HG03097 (cell line): Measurements from ENCODE around the gene CRYBG2.
"Not testable (repeated sequence)": the region's sequence is repeated elsewhere in the genome, so short reads cannot be mapped to it uniquely, and the experiment has no call there.

Experiments used
- ATAC-seq: cut with Tn5 transposase; IDR thresholded peaks from one replicate; pipeline ENCODE4 v1.9.1; 2021; ENCODE audit not compliant: unreplicated experiment, low FRiP score

The CRYBG2 gene

DNA sequence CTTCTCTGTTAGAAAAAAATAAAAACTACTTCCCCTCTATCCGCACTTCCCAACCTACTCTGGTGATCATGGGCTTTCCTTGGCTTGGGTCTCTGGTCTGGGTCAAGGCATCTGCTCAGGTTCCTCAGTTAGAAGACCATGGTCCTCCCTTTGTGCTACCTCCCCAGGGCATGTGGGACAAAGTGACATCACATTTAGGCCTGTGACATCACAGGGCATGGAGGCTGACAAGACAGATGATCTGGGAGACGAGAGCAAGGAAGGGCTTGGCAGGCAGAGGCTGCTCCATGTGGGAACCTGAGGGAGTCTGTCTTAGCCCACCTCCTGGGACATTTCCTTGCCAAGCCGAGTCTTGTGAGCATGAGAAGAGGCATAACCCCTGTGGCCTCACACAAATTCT, 18.7 kb upstream of the CRYBG2 start, which contains the start of gene ZNF683:
Gene ZNF683, minus strand, starts transcription at position 140 of the 400 bp plus-strand sequence. CDS start 4,179 bp downstream, outside the sequence.
- not testable (repeated sequence) for ATAC-seq

DNA sequence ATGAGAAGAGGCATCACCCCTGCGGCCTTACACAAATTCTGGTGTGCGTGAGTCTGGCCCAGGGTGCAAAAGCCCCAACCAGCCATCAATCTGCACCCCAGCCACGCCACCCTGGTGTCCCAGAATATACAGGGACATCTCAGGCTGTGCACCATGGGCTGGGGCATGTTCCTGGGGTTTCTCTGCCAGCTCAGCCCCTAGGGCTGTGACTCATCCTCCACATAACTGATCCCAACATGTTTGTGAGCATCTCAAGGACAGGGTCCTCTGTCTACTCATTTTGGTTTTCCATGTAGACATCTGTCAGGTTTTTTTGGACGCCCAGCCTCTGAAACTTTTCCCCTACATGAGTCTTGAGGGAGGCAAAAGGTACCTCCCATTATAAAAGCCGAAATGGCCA, 18.1 kb upstream of the CRYBG2 start:
- ATAC-seq: no peak

DNA sequence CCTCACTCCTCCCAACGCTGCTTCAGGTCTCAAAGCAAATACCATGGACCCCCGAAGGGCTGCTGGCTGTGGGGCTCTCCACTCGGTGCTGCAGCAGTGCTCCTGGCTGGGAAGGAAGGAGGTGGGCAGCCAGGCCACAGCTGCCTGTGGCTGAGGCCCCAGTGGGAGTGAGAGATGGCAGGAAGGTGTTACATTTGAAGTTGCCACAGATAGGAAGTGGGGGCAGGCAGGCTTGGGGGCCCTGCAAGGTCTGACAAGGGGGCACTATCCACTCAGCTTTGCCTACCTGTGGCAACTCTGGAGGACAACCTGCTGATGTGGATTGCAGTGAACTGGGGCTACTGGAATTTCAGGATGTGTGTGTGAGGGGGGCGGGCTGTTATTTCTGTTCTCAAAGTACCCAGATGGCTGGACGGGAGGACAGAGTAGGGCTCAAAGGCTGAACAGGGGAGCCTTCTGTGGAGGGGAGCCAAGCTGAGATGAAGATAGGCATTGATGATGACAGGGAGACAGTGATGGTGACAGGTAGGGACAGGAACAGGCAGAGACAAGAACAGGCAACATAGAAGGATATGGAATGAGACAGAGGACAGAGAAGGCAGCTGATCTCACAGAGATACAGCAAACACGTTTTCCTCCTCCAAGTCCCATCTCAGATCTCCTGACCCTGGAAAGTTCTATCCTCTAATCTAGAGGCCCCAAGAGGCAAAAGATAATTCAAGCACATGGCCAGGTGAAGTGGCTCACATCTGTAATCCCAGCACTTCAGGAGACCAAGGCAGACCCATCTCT, 16.9 kb upstream of the CRYBG2 start:
- no peak for ATAC-seq

DNA sequence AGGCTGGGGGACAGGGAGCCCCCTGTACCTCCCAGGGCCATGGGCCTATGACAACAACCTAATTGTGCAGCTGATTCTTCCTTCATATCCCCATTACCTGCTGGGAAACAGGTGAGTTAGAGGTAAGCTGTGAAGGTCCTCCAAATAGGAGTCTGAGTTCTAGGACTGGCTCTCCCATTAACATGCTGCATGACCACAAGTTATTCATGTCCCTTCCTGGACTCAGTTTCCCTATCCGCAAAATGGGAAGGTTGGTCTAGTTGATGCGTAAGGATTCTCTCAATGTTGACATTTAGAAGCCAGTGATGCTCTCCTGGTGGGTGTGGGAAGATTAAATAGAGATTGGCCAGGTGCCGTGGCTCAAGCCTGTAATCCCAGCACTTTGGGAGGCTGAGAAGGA, 14.6 kb upstream of the CRYBG2 start:
- ATAC-seq: no peak

DNA sequence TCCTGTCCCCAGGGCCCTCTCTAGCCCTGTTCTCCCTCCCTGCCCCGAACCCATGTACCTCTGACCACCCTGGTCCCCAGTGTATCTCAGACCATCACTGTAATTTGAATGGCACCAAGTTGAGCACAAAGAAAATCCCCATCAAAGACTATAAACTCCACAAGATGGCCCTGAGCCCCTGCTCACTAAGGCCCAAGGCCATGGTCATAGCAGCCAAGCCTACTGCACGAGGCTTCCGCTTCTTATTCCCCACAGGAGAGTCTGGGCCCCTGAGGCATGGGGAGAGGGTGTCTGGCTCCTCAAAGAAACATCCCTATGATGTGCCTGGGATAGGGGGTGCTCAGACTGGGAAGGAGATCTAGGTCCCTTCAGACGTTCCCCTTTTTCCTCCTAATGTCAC, 14.1 kb upstream of the CRYBG2 start:
- ATAC-seq: no peak

DNA sequence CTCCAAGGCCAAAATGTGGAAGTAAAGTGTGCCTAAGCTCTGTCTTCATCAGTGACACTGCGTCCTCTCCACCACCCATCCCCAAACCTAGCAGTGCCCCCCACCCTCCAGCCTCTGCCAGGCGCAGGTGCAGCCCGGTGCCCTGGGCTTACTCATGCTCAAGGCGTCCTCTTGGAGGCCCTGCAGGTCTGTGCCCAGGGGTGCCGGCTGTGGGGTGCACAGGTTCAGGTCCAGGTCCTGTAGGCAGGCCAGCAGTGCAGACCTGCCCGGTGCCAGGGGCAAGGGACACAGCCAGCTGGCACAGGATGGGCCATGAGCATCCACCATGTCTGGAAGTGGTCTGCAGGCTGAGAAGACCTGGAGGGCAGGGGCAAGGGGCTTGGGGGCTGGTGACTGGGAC, 13.5 kb upstream of the CRYBG2 start:
- no peak for ATAC-seq

DNA sequence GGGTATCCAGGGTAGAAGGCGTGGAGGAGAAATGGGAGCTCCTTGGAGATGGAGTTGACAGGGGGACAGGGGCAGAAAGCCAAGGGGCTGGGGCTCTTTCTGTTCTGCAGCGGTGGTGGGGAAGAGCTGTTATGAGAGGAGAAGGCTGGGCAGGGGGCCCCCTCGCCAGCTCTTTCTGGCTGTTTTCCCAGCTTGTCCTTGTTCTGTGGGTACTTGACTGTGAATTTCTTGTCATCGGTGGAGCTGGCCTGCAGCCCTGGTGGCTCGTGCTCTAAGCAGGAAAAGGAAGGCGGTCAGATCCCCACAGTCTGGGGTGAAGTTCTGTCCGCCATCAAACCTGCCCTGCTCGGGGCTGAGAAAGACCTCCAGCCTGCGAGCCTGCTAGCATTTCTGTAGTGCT, 11.0 kb upstream of the CRYBG2 start:
- ATAC-seq: no peak

DNA sequence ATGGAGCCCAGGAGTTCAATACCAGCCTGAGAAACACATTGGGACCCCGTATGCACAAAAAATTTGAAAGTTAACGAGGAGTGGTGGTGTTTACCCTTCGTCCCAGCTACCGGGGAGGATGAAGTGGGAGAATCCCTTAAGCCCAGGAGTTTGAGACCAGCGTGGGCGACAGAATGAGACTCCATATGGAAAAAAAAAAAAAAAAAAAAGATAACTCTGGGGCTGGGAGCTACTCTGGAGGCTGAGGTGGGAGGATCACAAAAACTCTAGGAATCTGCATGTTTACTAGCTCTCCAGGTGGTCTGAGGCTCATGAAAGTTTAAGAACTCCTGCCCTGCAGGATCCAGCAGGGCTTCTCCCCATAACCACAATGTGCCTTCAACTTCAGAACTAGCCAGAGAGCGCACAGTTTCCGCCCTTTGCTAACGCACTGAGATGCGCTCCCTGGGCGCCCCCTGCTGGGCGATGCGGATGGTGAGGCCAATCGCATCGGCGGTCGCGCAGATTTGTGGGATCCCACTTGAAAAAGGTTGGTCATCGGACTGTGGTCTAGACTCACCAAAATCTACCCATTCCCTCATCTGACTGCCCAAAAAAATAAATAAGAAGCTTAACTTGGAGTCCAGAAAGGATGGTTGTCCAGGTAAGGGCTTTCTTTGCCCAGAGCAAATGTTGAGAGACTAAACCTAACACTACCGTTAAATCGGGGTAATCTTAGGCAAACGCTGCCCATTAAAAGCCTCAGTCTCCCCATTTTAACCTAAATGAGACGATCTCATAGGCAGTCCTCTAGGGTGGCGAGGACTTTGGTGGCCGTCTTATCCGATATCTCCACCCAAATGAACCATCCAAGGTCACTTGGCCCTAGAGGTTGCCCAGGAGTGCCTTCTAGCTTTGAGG, 9.9 kb upstream of the CRYBG2 start:
- no peak for ATAC-seq

DNA sequence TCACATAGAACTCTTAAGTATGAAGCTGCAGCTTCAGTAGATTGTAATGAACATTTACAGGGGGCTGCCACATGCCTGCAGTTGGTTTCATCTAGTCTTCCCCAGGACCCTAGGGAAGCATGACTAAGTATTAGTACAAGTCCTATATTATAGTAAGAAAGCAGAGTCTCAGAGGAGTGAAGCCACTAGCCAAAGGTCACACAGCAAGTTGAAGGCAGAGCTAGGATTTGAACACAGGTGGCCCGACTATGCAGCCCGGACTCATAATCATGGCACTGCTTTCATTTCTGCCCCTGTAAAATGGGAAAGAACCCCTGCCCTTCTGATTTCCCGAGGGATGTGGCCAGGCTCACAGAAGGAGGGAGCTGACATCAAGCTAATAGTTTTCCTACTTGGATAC, 8.4 kb upstream of the CRYBG2 start:
- ATAC-seq: no peak

DNA sequence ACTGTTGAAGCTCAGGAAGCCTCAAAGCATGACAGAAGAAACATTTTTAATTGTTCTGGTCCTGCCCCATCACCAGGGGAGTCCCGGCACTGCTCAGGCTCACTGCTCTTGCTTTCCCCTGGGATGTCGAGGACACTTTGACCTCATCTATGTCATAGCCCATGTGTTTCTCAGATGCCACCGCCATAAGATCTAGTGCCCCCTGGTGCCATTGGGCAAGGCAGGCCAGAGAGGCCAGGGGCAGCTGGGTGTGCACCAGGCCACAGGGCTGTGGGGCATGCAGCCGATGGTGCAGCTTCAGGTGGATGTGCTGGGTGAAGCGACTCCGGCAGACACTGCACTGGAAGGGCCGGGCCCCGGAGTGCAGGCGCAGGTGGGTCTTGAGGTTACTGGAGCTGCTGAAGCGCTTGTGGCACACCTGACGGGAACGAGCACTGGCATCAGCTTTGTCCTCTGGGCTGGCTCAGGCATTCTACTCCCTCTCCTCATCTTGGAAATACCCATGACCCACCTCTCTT, 7.7 kb upstream of the CRYBG2 start:
- no peak for ATAC-seq

DNA sequence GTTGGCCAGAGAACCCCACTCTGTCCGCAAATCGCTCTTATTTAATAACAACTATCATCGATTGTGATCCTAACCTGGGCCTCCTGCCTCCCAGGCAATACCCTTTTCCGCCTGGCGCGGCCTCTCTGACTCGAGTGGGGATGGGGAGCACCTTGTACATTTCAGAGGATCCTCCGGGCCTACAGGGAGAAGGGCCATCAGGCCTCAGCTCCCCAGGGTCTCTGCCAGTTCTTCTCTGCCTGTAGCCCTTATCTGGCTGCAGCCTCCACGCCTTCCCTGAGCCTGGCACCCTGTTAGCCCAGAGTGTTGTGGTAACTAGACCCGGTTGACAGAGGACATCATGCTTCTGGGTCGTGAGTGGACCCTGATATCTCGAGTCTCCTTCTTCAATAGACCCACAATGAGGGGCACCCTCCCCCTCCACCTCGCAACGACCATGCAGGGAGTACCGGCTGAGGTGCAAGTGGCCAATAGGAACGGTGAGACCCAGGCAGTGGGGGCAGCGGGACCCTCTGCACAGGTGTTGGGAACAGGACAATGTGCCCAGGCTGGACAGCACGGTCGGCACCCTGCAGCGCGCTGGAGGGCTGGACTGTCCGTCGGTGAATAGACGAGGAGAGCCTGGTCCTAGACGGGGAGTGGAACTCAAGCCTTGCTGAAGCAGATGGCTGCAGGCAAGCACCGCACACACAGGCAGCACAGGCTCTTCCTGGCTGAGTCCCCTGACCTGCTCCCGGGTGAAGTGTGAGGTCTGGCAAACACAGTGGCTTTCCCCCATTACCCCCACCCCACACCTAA, 7.1 kb upstream of the CRYBG2 start:
- no peak for ATAC-seq

DNA sequence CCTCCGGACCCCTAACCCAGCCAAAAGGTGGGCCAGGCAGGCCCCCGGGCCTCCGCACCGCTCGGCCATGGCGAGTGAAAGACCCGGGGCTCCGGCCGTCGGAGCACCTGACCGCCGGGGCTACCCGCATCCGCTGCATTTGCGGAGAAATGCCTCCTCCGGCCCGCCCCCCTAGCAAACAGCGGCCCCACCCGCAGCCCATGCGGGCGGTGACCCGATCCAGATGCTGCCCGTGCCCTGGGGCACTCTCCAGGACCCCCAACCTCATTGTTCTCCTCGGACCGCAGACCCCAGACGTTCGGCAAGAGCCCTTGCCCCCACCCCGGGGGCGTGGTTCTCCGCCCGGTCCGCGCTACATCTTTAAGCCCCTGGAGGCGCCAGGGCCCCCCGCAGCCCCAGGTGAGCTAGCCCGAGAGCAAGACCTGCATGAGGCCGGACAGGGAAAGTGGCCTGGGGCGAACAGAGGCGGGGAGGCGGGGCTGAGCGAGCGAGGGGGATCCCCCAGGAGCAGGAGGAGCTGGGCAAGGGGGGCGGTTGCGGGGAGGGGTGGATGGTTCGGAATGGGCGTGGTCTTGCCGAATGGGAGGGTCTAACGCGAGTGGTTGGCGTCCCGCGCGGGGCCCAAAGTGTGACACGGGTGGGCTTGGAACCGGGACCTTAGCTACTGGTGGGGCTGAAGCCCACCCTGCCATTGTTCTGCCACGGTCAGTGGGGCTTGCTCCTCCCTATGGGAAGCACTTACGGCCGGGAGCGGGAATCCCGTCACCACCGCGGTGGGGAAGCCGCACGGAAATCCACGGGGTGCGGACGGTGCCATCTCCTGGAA, 6.3 kb upstream of the CRYBG2 start:
- no peak for ATAC-seq

DNA sequence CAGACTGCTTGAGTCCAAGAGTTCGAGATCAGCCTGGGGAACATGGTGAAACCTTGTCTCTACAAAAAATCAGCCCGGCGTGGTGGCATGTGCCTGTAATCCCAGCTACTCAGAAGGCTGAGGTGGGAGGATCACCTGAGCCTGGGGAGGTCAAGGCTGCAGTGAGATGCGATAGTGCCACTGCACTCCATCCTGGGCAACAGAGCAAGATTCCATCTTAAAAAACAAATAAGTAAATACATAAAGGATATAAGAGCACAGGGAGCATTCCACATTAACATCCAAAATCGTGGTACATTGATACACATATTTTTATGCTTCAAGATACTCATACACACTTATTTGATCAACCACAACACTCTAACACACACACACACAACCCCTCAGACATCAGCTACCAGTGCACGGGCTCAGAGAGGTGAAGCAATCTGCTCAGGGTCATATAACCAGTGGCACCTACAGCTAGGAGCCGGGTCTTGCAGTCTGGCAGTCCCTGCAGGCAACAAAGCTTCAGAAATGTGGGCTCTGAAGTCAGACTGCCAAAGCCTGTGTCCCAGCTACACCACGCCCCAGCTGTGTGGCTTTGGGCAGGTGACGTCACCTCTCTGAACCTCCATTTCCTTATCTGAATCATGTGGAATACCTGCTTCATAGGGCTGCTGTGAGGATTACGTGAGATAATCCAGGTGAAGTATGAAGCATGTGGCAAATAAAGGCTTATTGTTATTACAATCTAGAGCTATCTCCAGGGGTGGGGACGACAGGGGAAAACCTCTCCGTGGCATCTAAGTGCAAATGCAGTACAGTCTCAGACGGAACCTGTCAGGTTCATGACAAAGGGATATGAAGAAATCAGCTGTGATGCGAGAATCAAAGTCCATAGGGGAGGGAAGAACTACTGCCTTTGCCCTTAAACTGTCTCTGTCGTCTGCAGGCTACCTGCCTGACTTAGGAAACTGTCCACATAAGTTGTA, 4.8 kb upstream of the CRYBG2 start:
- no peak for ATAC-seq

DNA sequence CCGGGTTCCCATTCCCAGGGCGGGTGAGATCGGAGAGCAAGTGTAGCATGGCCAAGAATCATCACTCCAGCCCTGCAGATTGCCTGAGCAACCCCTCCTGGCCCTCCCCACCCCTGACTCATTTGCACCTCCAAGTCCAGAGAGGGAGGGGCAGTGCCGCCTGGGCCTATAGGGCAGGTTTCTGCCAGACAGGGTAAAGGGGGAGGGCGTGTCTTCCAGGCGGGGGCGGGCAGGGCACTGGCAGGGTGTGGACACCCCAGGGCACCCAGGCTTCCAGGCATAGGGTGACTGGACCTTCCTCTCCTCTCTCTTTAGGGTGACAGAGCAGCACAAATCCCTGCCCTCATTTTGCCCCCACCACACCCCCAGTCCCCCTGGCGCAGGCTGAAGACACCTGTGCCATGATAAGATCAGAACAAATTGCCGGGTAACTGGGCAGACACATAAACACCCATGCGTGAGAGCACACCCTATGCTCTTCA, 3.2 kb upstream of the CRYBG2 start:
- no peak for ATAC-seq

DNA sequence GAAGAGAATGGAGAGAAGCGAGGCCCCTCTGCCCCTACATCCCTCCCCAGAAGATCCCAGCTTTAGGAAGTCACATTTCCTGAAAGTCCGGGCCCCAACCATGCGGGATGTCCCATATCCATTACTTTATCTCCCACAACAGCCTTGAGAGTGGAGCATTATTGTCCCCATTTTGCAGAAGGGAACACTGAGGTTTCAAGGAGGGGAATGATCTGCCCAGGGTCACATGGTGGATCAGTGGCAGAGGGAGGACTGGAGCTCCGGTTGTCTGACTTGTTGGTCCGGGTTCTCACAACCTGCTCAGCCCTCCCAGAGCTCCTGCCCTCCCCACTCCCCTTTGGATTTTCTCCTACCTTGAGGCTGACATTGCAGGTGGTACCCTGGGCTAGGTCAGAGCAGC, 2.2 kb upstream of the CRYBG2 start:
- ATAC-seq: no peak

DNA sequence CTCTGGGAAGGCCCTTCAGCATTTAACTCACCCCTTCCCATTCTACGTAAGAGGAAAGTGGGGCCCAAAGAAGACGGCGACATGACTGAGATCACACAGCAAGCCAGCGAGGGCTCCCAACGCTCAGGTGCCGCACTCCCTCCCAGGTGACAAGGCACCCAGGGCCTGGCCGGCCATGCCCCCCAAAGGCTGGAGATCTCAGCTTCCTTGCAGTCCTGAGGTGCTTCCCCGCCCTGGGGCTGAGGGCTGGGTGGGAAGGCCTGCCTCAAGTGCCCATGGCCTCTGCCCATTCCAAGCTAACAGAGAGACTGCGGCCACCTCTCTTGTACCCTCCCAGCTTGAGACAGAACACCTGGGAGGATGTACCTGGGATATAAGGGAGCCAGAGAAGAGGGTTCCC, 1.0 kb upstream of the CRYBG2 start:
- no peak for ATAC-seq

DNA sequence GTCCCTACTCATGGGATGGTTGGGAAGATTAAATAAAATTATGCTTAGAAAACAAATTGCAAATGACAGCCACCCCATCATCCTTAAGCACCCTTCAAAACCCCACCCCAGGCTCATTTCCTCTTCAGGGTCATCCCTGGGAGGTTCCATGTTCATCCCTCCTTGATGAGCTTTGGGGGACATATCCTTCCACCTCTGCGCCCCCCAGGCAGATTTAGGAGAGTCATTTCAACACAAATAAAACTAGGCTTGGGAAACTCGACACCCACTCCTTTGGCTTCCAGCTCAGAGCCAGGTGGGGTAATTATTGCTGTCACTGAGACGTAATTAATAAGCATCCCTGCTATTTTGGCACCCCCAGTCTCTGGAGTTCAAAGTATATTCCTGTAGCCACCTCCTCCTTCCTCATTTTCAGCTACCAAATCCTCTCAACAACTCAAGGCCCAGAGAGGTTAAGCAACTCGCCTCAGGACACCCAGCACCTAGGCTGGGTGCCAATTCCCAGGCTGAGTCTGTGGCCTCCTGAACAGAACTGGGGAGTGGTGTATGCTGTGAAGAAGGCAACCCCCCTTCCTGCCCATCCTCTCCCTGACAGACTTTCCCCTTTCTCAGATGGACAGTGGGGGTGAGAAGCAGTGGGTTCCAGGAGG, 595 bp downstream of the CRYBG2 start:
- no peak for ATAC-seq

DNA sequence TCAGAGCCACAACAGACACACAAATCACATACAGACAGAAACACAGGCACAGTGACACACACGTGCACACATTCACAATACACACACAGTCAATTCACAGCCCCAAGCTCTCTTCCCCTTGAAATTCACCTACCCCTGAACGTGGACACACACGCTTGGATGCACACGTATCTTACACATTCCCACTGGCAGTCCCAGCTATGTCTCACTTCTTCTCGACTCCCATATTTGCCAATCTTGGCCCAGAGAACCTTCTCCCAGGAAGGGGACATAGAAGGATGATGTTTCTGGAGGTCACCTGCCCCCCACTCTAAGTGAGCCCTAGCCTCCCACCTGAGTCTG, 1.6 kb downstream of the CRYBG2 start:
- ATAC-seq: no peak
